Measurements from ENCODE around the gene SLC6A3. TPM values are rescaled to one million over a fixed set of nuclear protein-coding genes. Genes with fewer than 3 reads are reported as not detected.

Gene SLC6A3
- total and polyA plus RNA-seq, 9 donors: 0.05 to 0.62 (median 0.40) TPM

DNA sequence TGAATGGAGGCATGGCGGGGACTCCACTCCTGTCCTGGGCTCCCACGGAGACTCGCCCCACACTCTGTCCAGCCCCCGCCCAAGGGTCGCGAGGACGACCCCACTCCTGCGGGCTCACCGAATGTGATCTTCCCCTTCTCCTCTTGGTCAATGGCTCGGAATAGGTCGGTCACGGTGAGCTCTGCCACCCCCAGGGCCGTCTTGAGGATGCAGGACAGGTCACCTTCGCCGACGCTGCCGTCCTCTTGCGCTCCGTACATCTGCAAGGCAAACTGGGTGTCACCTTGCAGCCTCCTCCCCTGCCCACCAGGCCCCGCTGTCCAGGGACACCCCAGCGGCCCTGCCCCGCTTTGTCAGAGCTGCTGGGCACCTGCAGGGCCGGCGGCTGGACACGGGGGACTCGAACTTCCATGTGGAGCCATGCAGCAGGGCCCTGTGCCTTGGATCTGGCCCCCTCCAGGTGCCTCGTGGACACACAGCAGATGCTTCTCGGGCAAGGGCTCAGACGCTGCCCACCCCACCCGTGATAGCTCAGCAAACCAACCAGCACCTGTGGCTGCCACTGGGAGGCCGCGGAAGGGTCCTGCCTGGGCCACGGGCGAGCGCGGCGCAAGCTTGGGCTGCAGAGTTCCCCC is 21.5 kb upstream of the SLC6A3 start:
- H3K36me3 ChIP-seq: no peaks in the 10 kb centered on the region
- 92 to 94% (median 93%) methylated on average over 37 of the region's 37 CpGs for WGBS, 3 donors
- H3K9me3 ChIP-seq: no peaks in the 10 kb centered on the region
- no peaks in the 10 kb centered on the region for H3K4me1 ChIP-seq (ENCODE audit: insufficient read depth)
- H3K4me3 ChIP-seq: no peak overlapping the region
- DNase-seq: peak in 2 of 5 donors; percentile 10 to 28
- H3K27me3 ChIP-seq: no peaks in the 10 kb centered on the region
- intact Hi-C loops (cut with DNase I): no loop called here
- no peak overlapping the region for H3K27ac ChIP-seq
- TF ChIP-seq, protein P1, sequence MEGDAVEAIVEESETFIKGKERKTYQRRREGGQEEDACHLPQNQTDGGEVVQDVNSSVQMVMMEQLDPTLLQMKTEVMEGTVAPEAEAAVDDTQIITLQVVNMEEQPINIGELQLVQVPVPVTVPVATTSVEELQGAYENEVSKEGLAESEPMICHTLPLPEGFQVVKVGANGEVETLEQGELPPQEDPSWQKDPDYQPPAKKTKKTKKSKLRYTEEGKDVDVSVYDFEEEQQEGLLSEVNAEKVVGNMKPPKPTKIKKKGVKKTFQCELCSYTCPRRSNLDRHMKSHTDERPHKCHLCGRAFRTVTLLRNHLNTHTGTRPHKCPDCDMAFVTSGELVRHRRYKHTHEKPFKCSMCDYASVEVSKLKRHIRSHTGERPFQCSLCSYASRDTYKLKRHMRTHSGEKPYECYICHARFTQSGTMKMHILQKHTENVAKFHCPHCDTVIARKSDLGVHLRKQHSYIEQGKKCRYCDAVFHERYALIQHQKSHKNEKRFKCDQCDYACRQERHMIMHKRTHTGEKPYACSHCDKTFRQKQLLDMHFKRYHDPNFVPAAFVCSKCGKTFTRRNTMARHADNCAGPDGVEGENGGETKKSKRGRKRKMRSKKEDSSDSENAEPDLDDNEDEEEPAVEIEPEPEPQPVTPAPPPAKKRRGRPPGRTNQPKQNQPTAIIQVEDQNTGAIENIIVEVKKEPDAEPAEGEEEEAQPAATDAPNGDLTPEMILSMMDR (IDR thresholded peaks at IDR 0.05): no peak
- TF ChIP-seq POLR2A (IDR thresholded peaks at IDR 0.05) (no peak), EP300 (IDR thresholded peaks at IDR 0.05) (no peak)

DNA sequence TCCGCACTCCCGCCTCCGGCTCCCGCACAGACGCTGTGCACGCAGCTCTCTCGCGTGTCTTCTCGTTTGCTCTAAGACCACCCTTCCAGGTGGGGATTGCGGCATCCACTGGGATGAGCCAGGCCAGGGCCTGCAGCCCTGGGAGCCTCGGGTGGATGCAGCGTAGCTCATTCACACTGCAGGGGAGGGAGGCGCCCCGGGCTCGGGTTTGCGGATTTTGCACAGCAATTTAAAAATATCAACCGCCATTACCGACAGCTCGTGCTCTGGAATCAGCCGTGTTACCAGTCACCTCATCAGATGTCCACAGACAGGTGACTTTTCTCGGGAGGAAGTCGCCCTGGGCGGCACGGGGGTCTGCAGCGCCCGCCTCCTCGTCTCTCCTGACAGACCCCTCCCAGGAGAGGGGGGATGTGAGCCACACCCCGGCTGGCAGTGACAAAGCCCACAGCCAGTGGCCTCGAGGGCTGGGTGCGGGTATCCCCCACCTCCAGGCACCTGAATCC is 20.8 kb upstream of the SLC6A3 start:
- Histone ChIP-seq H3K36me3 (no peaks in the 10 kb centered on the region), H3K4me3 (no peak overlapping the region), H3K27ac (no peak overlapping the region), H3K27me3 (no peaks in the 10 kb centered on the region), H3K4me1 (ENCODE audit: insufficient read depth) (no peaks in the 10 kb centered on the region), H3K9me3 (no peaks in the 10 kb centered on the region)
- intact Hi-C loops (cut with DNase I): no loop called here
- 94 to 95% (median 94%) methylated on average over 30 of the region's 30 CpGs for WGBS, 3 donors
- TF ChIP-seq, protein P1 (IDR thresholded peaks at IDR 0.05): no peak
- TF ChIP-seq POLR2A (IDR thresholded peaks at IDR 0.05) (no peak), EP300 (IDR thresholded peaks at IDR 0.05) (no peak)
- DNase-seq: peak in 2 of 5 donors; percentile 7 to 24

DNA sequence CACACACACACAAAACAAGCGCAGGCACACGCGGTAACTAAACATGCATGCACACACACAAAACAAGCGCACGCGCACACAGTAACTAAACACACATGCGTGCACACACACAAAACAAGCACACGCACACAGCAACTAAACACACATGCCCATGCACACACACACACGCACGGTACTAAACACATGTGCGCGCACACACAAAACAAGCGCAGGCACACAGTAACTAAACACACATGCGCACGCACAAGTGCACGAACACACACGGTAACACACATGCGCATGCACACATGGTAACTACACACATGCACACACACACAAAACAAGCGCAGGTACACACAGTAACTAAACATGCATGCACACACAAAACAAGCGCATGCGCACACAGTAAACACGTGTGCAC is 19.9 kb upstream of the SLC6A3 start:
- no peaks in the 10 kb centered on the region for H3K36me3 ChIP-seq
- H3K27me3 ChIP-seq: no peaks in the 10 kb centered on the region
- H3K27ac ChIP-seq: no peak overlapping the region
- H3K9me3 ChIP-seq: no peaks in the 10 kb centered on the region
- 96 to 97% (median 97%) methylated on average over 22 of the region's 22 CpGs for WGBS, 3 donors
- TF ChIP-seq POLR2A (IDR thresholded peaks at IDR 0.05): no peak
- no peak for TF ChIP-seq EP300 (IDR thresholded peaks at IDR 0.05)
- TF ChIP-seq, protein P1 (IDR thresholded peaks at IDR 0.05): no peak
- DNase-seq: no peak
- no peak overlapping the region for H3K4me3 ChIP-seq
- H3K4me1 ChIP-seq (ENCODE audit: insufficient read depth): no peaks in the 10 kb centered on the region
- intact Hi-C loops (cut with DNase I): no loop called here

DNA sequence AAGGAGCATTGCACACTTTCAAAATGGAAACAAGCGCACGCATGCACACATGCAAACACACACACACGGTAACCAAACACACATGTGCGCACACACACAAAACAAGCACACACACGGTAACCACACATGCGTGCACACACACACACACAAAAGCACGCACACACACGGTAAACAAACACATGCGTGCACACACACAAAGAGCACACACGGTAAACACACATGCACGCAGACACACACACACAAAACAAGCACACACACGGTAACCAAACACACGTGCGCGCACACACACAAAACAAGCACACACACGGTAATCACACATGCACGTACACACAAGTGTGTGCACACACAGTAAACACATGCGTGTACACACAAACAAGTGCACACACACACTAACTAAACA is 19.3 kb upstream of the SLC6A3 start:
- Histone ChIP-seq H3K27ac (no peak overlapping the region), H3K4me1 (ENCODE audit: insufficient read depth) (no peaks in the 10 kb centered on the region), H3K27me3 (no peaks in the 10 kb centered on the region), H3K9me3 (no peaks in the 10 kb centered on the region), H3K4me3 (no peak overlapping the region), H3K36me3 (no peaks in the 10 kb centered on the region)
- intact Hi-C loops (cut with DNase I): no loop called here
- WGBS, 3 donors: 88 to 92% (median 92%) methylated on average over 18 of the region's 18 CpGs
- no peak for DNase-seq
- TF ChIP-seq POLR2A (IDR thresholded peaks at IDR 0.05) (no peak), EP300 (IDR thresholded peaks at IDR 0.05) (no peak)
- TF ChIP-seq, protein P1 (IDR thresholded peaks at IDR 0.05): no peak

All from ovary (tissue), 9 donors.